AG10803 (cell line): ENCODE data around the gene KRT12.
A peak's percentile ranks its signal among the peaks of the same experiment; 100 is the strongest.

Experiments
- DNase-seq: peaks from one replicate; pipeline ENCODE4 v3.0.0; 2010; ENCODE audit warnings: low read depth
- H3K4me3 ChIP-seq: 2 replicates; pipeline ENCODE4 v1.5.1; 2011; ENCODE audit warnings: mild to moderate bottlenecking, low read length, control low read depth
- CTCF ChIP-seq: conservative IDR thresholded peaks from 2 replicates; pipeline ENCODE4 v1.5.1; 2011; ENCODE audit warnings: mild to moderate bottlenecking, low read length, control low read depth, inconsistent platforms

Gene KRT12

GRCh38 chr17:40883626-40884334 is 16.8 kb upstream of the KRT12 start:
- no peak overlapping the region for H3K4me3 ChIP-seq
- TF ChIP-seq CTCF, result no peak
- no peak for DNase-seq

GRCh38 chr17:40883031-40883430 is 16.0 kb upstream of the KRT12 start:
- no peak for TF ChIP-seq CTCF
- H3K4me3 ChIP-seq, result no peak overlapping the region
- no peak for DNase-seq

GRCh38 chr17:40879026-40879425 is 12.0 kb upstream of the KRT12 start:
- no peak overlapping the region for H3K4me3 ChIP-seq
- no peak for DNase-seq

GRCh38 chr17:40878044-40878443 is 11.0 kb upstream of the KRT12 start:
- no peak for TF ChIP-seq CTCF
- DNase-seq, result no peak

More at GRCh38 chr17:40879026-40879425, 12.0 kb upstream of the KRT12 start:
- TF ChIP-seq CTCF, result no peak

GRCh38 chr17:40873801-40874200 is 6.8 kb upstream of the KRT12 start:
- TF ChIP-seq CTCF, result no peak
- no peak overlapping the region for H3K4me3 ChIP-seq
- peak; percentile 28 for DNase-seq

More at GRCh38 chr17:40878044-40878443, 11.0 kb upstream of the KRT12 start:
- no peak overlapping the region for H3K4me3 ChIP-seq

GRCh38 chr17:40873255-40873654 is 6.2 kb upstream of the KRT12 start:
- TF ChIP-seq CTCF, result no peak; the same call in 1 of the 2 replicates
- no peak for DNase-seq
- H3K4me3 ChIP-seq, result no peak overlapping the region

- H3K4me3 ChIP-seq, result no peak overlapping the region
- DNase-seq, result no peak
- TF ChIP-seq CTCF, result no peak
These were observed 5.4 kb upstream of the KRT12 start for GRCh38 chr17:40872416-40872815.
